ENCODE measurements around the gene AGPAT4. TPM values are rescaled to one million over a fixed set of nuclear protein-coding genes. Genes with fewer than 3 reads are reported as not detected.

AGPAT4 gene
- polyA plus RNA-seq, 1 donor (not counting 4 experiments of a cell fraction or from before 2014, with no cell fraction given): 8.4 TPM

DNA sequence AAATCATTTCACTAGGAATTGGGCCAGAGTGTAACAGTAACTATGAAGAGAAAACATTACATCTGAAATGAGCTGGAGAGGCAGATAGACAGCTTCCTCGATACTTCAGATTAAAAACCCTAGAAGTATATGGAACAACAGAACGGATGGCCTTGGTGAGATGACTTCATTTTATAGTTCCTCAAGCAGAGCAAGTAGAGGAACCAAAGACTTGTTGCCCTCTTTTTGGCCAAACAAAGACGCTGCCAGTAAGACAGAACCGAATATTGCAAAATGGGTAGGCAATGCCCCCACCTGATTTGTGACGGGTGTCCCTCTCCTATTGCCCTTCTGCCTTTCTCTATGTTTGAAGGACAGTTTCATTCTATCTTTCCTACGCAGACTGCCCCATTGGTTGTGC lies 53.5 kb downstream of the AGPAT4 start:
- Histone ChIP-seq H3K9me3 (ENCODE audit: control insufficient read depth, low read depth, low read length) (peaks cover 4% of the 10 kb centered on the region), H3K4me3 (ENCODE audit: control insufficient read depth in 2 of 3, extremely low read depth in 1 of 3, insufficient read depth in 2 of 3, low read depth in 1 of 3, low read length in 3 of 3) (no peak overlapping the region), H3K79me2 (ENCODE audit: control insufficient read depth, insufficient read depth, low read length) (no peaks in the 10 kb centered on the region), H3K9me1 (ENCODE audit: control insufficient read depth, extremely low read depth, insufficient read depth, low read length) (no peaks in the 10 kb centered on the region), H4K20me1 (ENCODE audit: control insufficient read depth, extremely low read depth, insufficient read depth, low read length) (no peaks in the 10 kb centered on the region), H3K36me3 (ENCODE audit: control insufficient read depth in 2 of 2, extremely low read depth in 1 of 2, insufficient read depth in 2 of 2, low read length in 2 of 2) (peaks cover 2 to 8% of the 10 kb centered on the region in 2 experiments), H3K27ac (ENCODE audit: control insufficient read depth, insufficient read depth, low read length) (no peak overlapping the region), H3K9ac (ENCODE audit: control insufficient read depth, extremely low read depth, insufficient read depth, low read length) (no peak overlapping the region), H3K4me1 (ENCODE audit: control insufficient read depth, extremely low read depth, insufficient read depth, low read length) (no peaks in the 10 kb centered on the region), H2AFZ (ENCODE audit: control insufficient read depth, low read length) (no peak overlapping the region), H3K4me2 (ENCODE audit: control insufficient read depth, extremely low read depth, insufficient read depth, low read depth, low read length) (no peak overlapping the region), H3K27me3 (ENCODE audit: control insufficient read depth, extremely low read depth, insufficient read depth, low read length) (no peaks in the 10 kb centered on the region)
- FAIRE-seq (no peak), DNase-seq (ENCODE audit: low read depth, low spot score) (no peak)
- dilution Hi-C loops (cut with MboI; ENCODE audit: extremely low pct_ligation_motif_present, low sequenced_read_pairs): no loop called here
- TF ChIP-seq, protein P1, sequence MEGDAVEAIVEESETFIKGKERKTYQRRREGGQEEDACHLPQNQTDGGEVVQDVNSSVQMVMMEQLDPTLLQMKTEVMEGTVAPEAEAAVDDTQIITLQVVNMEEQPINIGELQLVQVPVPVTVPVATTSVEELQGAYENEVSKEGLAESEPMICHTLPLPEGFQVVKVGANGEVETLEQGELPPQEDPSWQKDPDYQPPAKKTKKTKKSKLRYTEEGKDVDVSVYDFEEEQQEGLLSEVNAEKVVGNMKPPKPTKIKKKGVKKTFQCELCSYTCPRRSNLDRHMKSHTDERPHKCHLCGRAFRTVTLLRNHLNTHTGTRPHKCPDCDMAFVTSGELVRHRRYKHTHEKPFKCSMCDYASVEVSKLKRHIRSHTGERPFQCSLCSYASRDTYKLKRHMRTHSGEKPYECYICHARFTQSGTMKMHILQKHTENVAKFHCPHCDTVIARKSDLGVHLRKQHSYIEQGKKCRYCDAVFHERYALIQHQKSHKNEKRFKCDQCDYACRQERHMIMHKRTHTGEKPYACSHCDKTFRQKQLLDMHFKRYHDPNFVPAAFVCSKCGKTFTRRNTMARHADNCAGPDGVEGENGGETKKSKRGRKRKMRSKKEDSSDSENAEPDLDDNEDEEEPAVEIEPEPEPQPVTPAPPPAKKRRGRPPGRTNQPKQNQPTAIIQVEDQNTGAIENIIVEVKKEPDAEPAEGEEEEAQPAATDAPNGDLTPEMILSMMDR (optimal IDR thresholded peaks at IDR 0.05 in 1 of 3, IDR thresholded peaks at IDR 0.05 in 1 of 3, conservative IDR thresholded peaks at IDR 0.05 in 1 of 3; ENCODE audit: extremely low read depth in 1 of 3, insufficient read depth in 2 of 3, low read length in 3 of 3): no peak
- no peak for TF ChIP-seq EZH2 (IDR thresholded peaks at IDR 0.05; ENCODE audit: low read length)

DNA sequence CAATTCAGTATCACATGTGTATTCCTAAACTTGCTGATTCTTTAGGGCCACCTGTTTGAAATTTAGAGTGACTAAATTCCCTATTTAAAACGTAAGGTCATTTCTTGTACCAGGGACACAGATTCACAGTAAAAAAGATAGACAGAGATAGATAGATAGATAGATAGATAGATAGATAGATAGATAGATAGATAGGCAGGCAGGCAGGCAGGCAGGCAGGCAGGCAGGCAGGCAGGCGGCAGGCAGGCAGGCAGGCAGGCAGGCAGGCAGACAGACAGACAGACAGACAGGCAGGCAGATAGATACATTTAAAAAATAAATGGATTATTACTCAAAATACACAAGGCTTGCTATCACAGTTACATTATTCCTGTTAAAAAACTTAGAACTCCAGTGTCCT lies 54.2 kb downstream of the AGPAT4 start:
- Histone ChIP-seq H3K4me2 (ENCODE audit: control insufficient read depth, extremely low read depth, insufficient read depth, low read depth, low read length) (no peak overlapping the region), H3K9me1 (ENCODE audit: control insufficient read depth, extremely low read depth, insufficient read depth, low read length) (no peaks in the 10 kb centered on the region), H3K79me2 (ENCODE audit: control insufficient read depth, insufficient read depth, low read length) (no peaks in the 10 kb centered on the region), H3K36me3 (ENCODE audit: control insufficient read depth in 2 of 2, extremely low read depth in 1 of 2, insufficient read depth in 2 of 2, low read length in 2 of 2) (peaks cover 2 to 8% of the 10 kb centered on the region in 2 experiments), H3K4me1 (ENCODE audit: control insufficient read depth, extremely low read depth, insufficient read depth, low read length) (no peaks in the 10 kb centered on the region), H4K20me1 (ENCODE audit: control insufficient read depth, extremely low read depth, insufficient read depth, low read length) (no peaks in the 10 kb centered on the region), H3K9ac (ENCODE audit: control insufficient read depth, extremely low read depth, insufficient read depth, low read length) (no peak overlapping the region), H2AFZ (ENCODE audit: control insufficient read depth, low read length) (no peak overlapping the region), H3K27ac (ENCODE audit: control insufficient read depth, insufficient read depth, low read length) (no peak overlapping the region), H3K9me3 (ENCODE audit: control insufficient read depth, low read depth, low read length) (peaks cover 4% of the 10 kb centered on the region), H3K27me3 (ENCODE audit: control insufficient read depth, extremely low read depth, insufficient read depth, low read length) (no peaks in the 10 kb centered on the region), H3K4me3 (ENCODE audit: control insufficient read depth in 2 of 3, extremely low read depth in 1 of 3, insufficient read depth in 2 of 3, low read depth in 1 of 3, low read length in 3 of 3) (no peak overlapping the region)
- dilution Hi-C loops (cut with MboI; ENCODE audit: extremely low pct_ligation_motif_present, low sequenced_read_pairs): no loop called here
- DNase-seq (ENCODE audit: low read depth, low spot score): no peak
- no peak for FAIRE-seq
- TF ChIP-seq, protein P1 (optimal IDR thresholded peaks at IDR 0.05 in 1 of 3, IDR thresholded peaks at IDR 0.05 in 1 of 3, conservative IDR thresholded peaks at IDR 0.05 in 1 of 3; ENCODE audit: extremely low read depth in 1 of 3, insufficient read depth in 2 of 3, low read length in 3 of 3): no peak
- no peak for TF ChIP-seq EZH2 (IDR thresholded peaks at IDR 0.05; ENCODE audit: low read length)
